Superior temporal gyrus (tissue), 1 donor: ENCODE data around the gene CRYBB2.
"Not testable (repeated sequence)": the region's sequence is repeated elsewhere in the genome, so short reads cannot be mapped to it uniquely, and the experiment has no call there.

Source experiments
- DNase-seq: peaks from one replicate; pipeline ENCODE4 v3.0.0-alpha.2; 2016; ENCODE audit errors: extremely low spot score

The CRYBB2 gene

GRCh38 chr22:25199731-25200520 lies 19.5 kb upstream of the CRYBB2 start, which contains the start of gene CRYBB3:
CRYBB3 (plus strand) TSS chr22:25199858; CDS start chr22:25201397, 1,539 bp downstream.
- no peak for DNase-seq

- DNase-seq = no peak
Measured at GRCh38 chr22:25200967-25201366, 18.5 kb upstream of the CRYBB2 start.

- no peak for DNase-seq
Measured at GRCh38 chr22:25201557-25202273, 17.7 kb upstream of the CRYBB2 start.

DNA sequence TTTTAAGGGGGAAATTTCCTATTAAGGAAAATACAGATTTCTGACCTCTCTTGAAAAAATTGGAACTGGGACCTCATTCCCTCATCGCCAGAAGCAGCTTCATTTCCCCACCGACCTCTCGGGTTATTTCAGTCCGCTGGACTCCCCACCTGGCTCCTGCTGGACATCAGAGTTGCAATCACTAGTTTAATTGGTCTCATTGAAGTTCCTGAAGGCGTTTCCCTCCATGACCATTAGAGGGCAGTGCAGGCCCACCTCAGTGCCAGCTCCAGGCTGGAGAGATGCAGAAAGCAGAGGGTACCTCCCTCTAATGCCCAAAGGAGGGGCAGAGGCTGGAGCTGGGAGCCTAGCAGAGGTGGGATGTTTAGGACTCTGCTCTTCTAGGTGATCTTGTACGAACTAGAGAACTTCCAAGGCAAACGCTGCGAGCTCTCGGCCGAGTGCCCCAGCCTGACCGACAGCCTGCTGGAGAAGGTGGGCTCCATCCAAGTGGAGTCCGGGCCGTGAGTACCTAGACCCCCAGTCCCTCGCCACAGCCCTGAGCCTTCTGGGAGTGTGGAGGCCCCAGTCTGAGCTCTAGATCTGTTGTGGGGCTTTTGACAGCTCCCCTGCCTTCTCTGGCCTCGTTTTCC lies 17.0 kb upstream of the CRYBB2 start:
- DNase-seq = peak; percentile 84

DNA sequence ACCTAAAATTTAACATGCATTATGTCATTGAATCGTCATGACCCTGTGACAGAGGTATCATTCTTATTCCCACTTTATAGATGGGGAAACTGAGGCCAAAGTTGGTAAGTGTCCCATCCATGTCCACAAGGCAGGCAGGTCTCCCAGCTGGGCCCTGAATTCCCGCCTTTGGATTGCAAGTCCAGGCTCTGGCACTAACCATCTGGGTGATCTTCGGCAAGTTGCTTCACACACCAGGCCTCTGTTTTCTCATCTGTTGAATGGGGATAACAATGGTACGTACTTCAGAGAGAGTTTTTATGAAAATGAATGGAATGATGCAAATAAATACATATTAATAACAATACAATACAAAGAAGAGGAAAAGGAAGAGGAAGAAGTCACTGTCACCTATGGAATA lies 16.4 kb upstream of the CRYBB2 start:
- no peak for DNase-seq

GRCh38 chr22:25204547-25204946 lies 14.9 kb upstream of the CRYBB2 start:
- not testable (repeated sequence) for DNase-seq

- DNase-seq = no peak
Measured at GRCh38 chr22:25205847-25206246, 13.6 kb upstream of the CRYBB2 start.

DNA sequence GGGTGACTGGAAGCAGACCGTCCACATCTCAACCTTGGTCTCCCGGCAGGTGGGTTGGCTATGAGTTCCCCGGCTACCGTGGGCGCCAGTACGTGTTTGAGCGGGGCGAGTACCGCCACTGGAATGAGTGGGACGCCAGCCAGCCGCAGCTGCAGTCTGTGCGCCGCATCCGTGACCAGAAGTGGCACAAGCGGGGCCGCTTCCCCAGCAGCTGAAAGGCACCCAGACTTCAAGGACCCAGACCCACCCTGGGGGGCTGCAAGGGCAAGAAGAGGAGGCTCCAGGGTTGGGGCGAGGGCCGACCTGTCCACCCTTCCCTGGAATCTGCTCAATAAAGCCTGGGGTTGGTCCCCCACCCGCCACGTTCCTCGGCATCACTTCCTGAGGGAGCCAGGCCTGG lies 12.4 kb upstream of the CRYBB2 start:
- no peak for DNase-seq

- no peak for DNase-seq
Measured at GRCh38 chr22:25207553-25208157, 11.8 kb upstream of the CRYBB2 start.

DNA sequence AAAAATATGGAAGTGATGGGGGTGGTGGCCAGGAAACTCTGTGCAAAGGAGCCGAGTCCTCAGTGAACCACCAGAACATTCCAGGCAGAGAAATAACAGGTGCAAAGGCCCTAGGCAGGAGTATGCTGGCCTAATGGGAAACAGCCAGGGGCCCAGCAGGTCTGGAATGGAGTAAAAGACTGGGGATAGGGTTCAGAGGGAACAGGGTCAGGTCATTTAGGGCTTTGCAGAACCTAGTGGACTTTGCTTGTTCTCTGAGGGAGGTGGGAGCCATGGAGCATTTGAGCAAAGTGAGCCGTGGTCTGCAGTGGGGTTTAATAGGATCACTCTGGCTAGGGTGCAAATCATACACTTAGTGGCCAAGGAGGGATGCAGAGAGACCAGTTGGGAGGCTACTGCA lies 11.1 kb upstream of the CRYBB2 start:
- no peak for DNase-seq

GRCh38 chr22:25208743-25209505 lies 10.5 kb upstream of the CRYBB2 start:
- DNase-seq = no peak

GRCh38 chr22:25210793-25211192 lies 8.6 kb upstream of the CRYBB2 start:
- no peak for DNase-seq

DNA sequence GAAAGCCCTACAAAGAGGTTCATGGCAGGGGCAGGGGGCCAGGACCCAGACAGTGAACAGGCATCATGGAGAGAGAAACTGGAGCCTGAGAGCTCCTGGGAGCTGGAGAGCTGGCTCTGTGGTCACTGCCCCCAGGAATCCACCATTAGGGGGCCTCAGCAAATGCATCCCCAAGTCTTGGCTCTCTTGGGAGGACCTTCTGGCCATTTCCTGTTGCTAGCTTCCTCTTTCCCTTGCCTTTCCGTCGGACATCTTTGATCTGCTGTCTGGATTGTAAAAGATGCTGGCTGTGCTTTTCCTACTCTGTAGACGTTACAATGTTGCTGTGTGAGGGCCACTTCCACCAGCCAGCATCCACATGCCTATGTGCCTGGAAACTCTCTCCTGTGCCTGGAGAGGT lies 7.1 kb upstream of the CRYBB2 start:
- no peak for DNase-seq

- no peak for DNase-seq
Measured at GRCh38 chr22:25213221-25213620, 6.2 kb upstream of the CRYBB2 start.

- no peak for DNase-seq
Measured at GRCh38 chr22:25216230-25216629, 3.2 kb upstream of the CRYBB2 start.

DNA sequence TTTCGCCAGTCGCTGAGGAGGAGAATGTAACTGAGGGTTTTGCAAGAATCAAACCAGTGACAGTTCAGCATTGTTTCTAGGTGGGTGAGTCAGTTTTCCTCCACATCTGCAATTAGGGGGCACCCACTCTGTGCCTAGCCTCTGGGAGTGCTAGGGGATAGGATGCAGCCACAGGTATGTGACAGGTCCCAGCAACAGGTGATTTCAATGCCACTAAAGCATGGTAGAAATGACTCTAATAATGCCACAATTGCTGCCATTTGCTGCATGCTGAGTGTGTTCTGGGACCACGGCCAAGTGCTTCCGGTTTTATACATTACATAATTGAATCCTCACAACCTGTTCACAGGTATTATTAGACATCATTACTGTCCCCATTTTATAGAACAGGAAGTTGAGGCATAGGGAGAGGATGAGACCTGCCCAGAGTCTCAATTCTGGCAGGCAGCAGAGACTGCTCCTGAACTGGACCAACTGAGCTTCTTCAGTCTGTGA lies 556 bp downstream of the CRYBB2 start:
- DNase-seq = no peak

GRCh38 chr22:25221790-25222189 lies 2.4 kb downstream of the CRYBB2 start:
- no peak for DNase-seq

- DNase-seq = no peak
Measured at GRCh38 chr22:25223269-25223850, 3.9 kb downstream of the CRYBB2 start.

- DNase-seq = no peak
Measured at GRCh38 chr22:25228822-25229221, 9.4 kb downstream of the CRYBB2 start.

DNA sequence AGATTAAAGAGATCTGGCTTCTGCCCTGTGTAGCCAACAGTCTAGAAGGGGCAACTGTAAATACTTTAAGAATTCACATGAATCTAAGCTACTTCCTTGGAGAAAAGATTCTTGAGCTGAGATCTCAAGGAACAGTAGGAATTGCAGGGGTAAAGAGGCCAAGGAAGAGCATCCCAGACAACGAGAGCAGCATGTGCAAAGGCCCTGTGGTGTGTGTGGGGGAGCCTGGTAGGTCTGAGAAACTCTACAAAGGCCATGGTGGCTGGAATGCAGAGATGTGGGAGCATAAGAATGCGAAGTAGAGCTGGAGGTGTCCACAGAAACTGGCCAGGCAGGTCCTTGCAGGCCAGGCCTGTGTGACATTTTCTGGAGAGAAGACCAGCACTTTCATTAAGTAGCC lies 11.3 kb downstream of the CRYBB2 start:
- DNase-seq = not testable (repeated sequence)

GRCh38 chr22:25232301-25232700 lies 12.9 kb downstream of the CRYBB2 start:
- DNase-seq = no peak
